ENCODE results near the gene UBALD1.

DNA sequence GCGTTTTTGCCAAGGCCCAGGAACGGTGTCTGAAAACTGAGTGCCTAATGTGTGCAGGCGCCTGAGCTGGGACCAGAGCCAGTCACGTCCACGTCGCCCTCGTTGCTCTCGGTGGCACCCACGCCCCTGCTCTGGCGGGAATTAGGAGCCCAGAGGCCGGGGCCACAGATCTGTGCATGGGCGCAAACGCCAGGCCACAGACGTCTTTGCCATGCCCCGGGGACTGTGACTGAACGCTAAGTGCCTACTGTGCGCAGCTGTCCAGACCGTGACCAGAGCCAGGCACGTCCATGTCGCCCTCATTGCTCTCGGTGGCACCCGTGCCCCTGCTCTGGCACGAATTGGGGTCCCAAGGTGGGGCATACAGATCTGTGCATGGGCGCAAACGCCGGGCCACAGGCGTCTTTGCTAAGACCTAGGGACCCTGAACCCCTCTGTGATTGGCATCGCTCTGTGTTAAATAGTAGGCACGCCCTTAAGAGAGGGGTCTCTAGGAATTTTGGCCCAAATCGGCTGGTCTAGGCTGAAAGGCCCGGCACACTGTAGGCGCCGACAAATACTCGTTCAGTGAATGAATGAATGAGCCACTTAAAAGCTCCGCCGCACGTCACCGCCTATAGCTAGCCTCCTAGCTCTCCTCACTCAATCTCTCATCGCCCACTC, 827 bp upstream of the UBALD1 start:
- TF ChIP-seq CTCF (IDR thresholded peaks at IDR 0.05; ENCODE audit: low read depth, low read length), result no peak
- TF ChIP-seq EZH2phosphoT487 (IDR thresholded peaks at IDR 0.05; ENCODE audit: low read depth), result no peak

Measured in OCI-LY3 (cell line).